Lung (tissue), 12 donors: ENCODE data around the gene EDEM3. TPM values are rescaled to one million over a fixed set of nuclear protein-coding genes. Genes with fewer than 3 reads are reported as not detected.
"Not testable (repeated sequence)": the region's sequence is repeated elsewhere in the genome, so short reads cannot be mapped to it uniquely, and the experiment has no call there.

ENCODE experiments used
- ATAC-seq: fragments of 200-7000 bp; cut with Tn5 transposase; one replicate; pipeline ENCODE4 v1.9.1; 2020; ENCODE audit warnings: moderate number of reproducible peaks; ENCODE audit not compliant: insufficient read depth, low FRiP score
- DNase-seq, 3 donors: peaks; one replicate each; pipeline ENCODE4 v3.0.0-alpha.2; 2013 to 2017
- H3K27ac ChIP-seq, 2 donors: one replicate each; pipeline ENCODE4 v1.5.1; 2013; ENCODE audit warnings: mild to moderate bottlenecking in 2 of 2, moderate library complexity in 2 of 2, control low read depth in 1 of 2, inconsistent platforms in 1 of 2, low read depth in 1 of 2, low read length in 1 of 2
- H3K27me3 ChIP-seq, 3 donors: one replicate each; pipeline ENCODE4 v1.5.1; 2013; ENCODE audit warnings: low read length in 2 of 3; ENCODE audit not compliant: control insufficient read depth in 3 of 3, insufficient read depth in 3 of 3
- H3K36me3 ChIP-seq, 4 donors: one replicate each; pipeline ENCODE4 v1.5.1; 2013; ENCODE audit warnings: low read length in 4 of 4, mild to moderate bottlenecking in 1 of 4, moderate library complexity in 1 of 4; ENCODE audit not compliant: control insufficient read depth in 4 of 4, insufficient read depth in 4 of 4
- H3K4me1 ChIP-seq, 5 donors: one replicate each; pipeline ENCODE4 v1.5.1; 2013; ENCODE audit warnings: low read length in 5 of 5, mild to moderate bottlenecking in 2 of 5, moderate library complexity in 1 of 5; ENCODE audit not compliant: control insufficient read depth in 5 of 5, insufficient read depth in 5 of 5
- H3K4me3 ChIP-seq: one replicate; pipeline ENCODE4 v1.5.1; 2013; ENCODE audit warnings: mild to moderate bottlenecking, control low read depth, moderate library complexity
- H3K9ac ChIP-seq, 2 donors: one replicate each; pipeline ENCODE4 v1.5.1; 2013; ENCODE audit warnings: low read length in 2 of 2, control low read depth in 1 of 2; ENCODE audit not compliant: insufficient read depth in 1 of 2
- H3K9me3 ChIP-seq, 4 donors: one replicate each; pipeline ENCODE4 v1.5.1; 2013; ENCODE audit warnings: low read length in 3 of 4, mild to moderate bottlenecking in 1 of 4, moderate library complexity in 1 of 4; ENCODE audit not compliant: control insufficient read depth in 4 of 4, insufficient read depth in 3 of 4
- CTCF ChIP-seq: IDR thresholded peaks from 2 replicates; pipeline ENCODE4 v1.5.1; 2012; ENCODE audit warnings: mild to moderate bottlenecking; ENCODE audit errors: control extremely low read depth, extremely low read depth
- WGBS, 2 donors: extraction: QIAGEN DNeasy Blood & Tissue Kit; methylation state at CpG; one replicate each; pipeline ENCODE4 v1.1.7; 2013; 5-methylcytosine and 5-hydroxymethylcytosine counted together
- polyA plus RNA-seq, 2 donors: library from polyadenylated mRNA; stranded (reverse); fragments of 200-250 nt; gene quantifications; one replicate each; pipeline ENCODE4 v1.2.1, GENCODE V29; 2013
- total RNA-seq, 2 donors: library from RNA; depleted of rRNA in 1 of 2; stranded (reverse); fragments of >200 nt in 1 of 2; gene quantifications; one replicate each; pipeline ENCODE4 v1.2.1, GENCODE V29; 2014 to 2021
- donor health status: control.
- donor health status: control.
- donor health status: Bipolar disorder and iron deficiency.
- donor health status: healthy.
- donor health status: DM: yes; HTN: yes; CAD: no.

Gene EDEM3
- total and polyA plus RNA-seq, 4 donors, result 12.2 to 54.9 (median 21.1) TPM

GRCh38 chr1:184785529-184785928 lies 30.9 kb upstream of the EDEM3 start:
- Histone ChIP-seq H3K4me1 (no peaks in the 10 kb centered on the region), H3K4me3 (no peak overlapping the region), H3K27ac (no peak overlapping the region), H3K9me3 (peaks cover 0 to 8% (median 0%) of the 10 kb centered on the region in 4 donors), H3K27me3 (no peaks in the 10 kb centered on the region), H3K9ac (no peak overlapping the region), H3K36me3 (peaks cover 0 to 2% (median 0%) of the 10 kb centered on the region in 4 donors)
- DNase-seq (no peak), ATAC-seq (no peak)
- TF ChIP-seq CTCF, result no peak
- 98 to 99% methylated on average over 2 of the region's 2 CpGs for WGBS, 2 donors

DNA sequence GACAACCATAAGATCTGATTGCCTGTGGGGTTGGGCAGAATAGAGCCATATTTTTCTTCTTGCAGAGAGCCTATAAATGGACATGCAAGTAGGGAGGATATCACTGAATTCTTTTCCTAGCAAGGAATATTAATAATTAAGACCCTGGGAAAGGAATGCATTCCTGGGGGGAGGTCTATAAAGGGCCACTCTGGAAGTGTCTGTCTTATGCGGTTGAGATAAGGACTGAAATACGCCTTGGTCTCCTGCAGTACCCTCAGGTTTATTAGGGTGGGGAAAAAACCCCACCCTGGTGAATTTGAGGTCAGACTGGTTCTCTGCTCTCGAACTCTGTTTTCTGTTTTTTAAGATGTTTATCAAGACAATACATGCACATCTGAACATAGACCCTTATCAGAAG lies 29.1 kb upstream of the EDEM3 start:
- not testable (repeated sequence) for H3K9ac ChIP-seq, DNase-seq, H3K27me3 ChIP-seq, H3K4me3 ChIP-seq, H3K9me3 ChIP-seq, H3K27ac ChIP-seq, H3K4me1 ChIP-seq, ATAC-seq, H3K36me3 ChIP-seq
- WGBS, 2 donors, result 96 to 99% methylated on average over 3 of the region's 3 CpGs

DNA sequence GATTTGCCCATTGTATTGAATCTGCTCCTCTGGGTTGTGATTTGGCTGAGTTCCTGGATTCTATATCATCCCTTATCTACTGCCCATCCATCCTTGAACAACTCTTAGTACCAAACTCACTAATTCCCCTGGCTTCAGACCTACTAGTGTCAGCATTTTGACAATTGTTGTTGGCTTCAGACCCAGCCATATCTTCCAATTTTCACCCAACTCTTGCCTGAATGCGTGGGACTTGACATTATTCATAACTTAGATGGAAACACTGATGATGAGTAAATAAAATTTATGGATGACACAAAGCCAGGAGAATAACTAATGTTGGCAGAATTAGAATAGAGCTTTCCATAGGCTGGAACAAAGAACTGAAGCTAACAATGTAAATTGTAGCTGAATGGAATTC lies 27.3 kb upstream of the EDEM3 start:
- ATAC-seq, result no peak
- Histone ChIP-seq H3K9me3 (peaks cover 0 to 8% (median 0%) of the 10 kb centered on the region in 4 donors), H3K36me3 (no peaks in the 10 kb centered on the region), H3K27me3 (no peaks in the 10 kb centered on the region), H3K4me1 (peaks cover 0 to 5% (median 0%) of the 10 kb centered on the region in 5 donors), H3K9ac (no peak overlapping the region), H3K4me3 (no peak overlapping the region), H3K27ac (no peak overlapping the region)
- no peak for TF ChIP-seq CTCF
- 82 to 84% methylated on average over 1 of the region's 1 CpG for WGBS, 2 donors
- no peak for DNase-seq

DNA sequence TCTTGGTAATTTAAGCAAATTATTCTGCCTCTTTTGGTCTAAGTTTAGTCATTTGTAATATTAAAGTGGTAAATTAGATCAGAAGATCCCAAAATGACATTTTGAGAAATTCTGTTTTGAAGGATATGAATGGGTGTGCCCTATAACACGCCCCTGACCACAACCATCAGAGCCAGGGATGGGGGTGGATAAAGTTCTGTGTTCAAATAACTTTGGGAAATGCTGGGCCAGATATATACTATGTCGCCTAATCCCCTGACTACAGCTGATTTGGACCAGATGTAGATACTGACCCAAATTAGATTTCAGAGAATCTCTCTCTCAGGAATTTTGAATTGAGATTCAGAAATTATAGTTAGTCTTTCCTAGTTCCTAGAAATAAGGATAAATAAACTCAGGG lies 21.2 kb upstream of the EDEM3 start:
- H3K4me3 ChIP-seq, result no peak overlapping the region
- TF ChIP-seq CTCF, result no peak
- ATAC-seq, result no peak
- H3K27ac ChIP-seq, result no peak overlapping the region
- H3K36me3 ChIP-seq, result no peaks in the 10 kb centered on the region
- H3K27me3 ChIP-seq, result no peaks in the 10 kb centered on the region
- H3K9ac ChIP-seq, result no peak overlapping the region
- no peaks in the 10 kb centered on the region for H3K9me3 ChIP-seq
- peaks cover 0 to 5% (median 0%) of the 10 kb centered on the region in 5 donors for H3K4me1 ChIP-seq
- 40 to 47% methylated on average over 2 of the region's 2 CpGs for WGBS, 2 donors
- DNase-seq, result no peak
